ENCODE data around the gene TUBGCP3.

TUBGCP3 gene

DNA sequence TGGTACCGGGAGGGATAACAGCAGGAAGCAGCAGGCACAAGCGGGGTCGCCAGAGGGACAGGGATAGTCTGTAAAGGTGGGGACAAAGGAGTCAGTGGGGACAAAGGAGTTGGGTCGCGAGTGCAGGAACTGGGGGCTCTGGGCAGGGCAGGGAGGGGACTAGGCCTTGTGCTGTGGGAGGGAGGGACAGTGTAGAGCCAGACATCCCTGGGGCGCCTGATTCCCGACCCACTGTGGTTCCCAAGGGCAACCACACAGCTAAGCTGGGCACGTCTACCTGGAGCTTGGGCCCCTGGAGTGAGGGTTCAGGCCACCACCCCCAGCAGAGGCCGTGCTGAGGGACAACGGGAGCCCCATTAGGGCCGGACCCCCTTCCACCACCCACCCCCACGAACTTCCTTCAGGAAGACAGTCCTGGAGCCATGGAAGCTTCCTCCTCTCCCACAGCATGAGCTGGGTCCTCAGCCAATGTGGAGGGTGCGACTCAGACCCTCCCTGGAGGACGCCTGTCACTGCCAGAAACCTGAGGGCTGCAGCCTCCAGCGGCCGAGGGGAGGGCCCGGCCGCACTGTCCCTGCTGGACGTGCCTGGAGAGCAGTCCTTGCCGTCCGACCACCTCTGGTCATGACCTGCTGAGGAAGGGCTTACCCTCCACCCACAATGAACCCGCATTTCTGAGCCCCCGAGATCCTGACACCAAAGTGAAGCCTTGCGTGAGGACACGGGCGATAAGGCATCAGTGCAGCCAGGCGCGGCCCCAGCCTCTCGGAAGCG lies 133.9 kb downstream of the TUBGCP3 start:
- DNase-seq (ENCODE audit: low spot score), result no peak

DNA sequence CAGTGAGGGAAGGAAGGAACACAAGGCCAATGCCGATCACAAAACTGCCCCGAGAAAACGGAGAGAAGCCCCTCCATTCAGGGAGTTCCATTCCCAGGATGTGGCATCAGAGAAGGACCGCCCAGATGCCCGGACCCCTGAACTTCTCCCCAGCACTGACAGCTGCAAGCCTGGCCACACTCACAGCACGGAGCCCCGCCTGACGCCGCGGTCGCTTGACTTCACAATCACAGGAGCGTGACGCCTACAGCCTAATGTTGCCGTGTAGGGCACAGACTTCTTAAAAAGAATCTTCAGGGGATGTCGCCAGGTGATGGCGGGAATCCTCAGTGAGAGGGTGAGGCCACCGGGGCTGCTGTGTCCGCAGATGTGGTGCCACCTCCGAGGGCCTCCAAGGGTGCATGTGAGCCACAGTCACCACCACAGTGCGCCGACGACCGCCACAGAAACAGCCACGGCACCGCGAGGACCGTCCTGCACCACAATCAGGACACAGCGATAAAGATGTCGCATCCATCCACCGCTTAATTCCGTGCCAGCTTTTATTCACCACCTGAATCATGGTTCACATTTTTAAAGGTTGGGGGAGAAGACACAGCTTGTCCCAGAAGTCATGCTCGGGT lies 134.6 kb downstream of the TUBGCP3 start:
- DNase-seq (ENCODE audit: low spot score), result no peak

DNA sequence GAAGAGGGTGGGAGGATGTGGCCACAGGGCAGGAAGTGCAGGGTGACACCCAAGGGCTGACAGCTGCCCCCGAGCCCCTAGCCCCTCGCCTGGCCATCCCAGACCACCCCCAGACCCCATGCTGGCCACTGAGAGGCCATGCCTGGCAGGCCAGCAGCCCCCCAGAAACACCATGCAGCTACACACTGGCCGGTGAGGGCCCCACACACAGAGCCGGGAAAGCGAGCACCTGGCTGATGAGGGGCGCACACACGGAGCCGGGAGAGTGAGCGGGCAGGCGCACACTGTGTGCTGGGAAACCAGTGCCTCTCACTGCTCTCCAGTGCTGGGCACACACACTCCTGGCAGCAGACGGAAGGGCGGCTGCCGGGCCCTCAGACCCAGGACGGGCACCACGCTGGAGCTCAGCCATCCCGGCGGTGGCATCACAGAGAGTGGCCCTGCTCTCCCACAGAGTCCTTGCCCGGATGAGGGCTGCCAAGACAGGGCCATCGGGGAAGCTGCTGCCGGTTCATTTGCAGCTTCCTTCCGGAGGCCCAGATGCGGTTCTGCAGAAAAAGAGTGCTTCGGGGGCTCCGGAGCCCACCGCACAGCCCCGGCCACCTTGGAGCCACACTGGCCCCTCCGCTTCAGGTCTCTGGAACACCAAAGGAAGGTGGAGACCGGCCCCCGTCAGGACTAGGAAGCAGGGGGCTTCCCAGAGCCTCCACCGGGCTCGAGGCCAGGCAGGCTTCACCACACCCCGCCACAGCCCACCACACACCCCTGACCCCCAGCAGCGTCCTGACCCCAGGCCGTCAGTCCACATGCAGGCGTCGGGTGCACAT lies 135.4 kb downstream of the TUBGCP3 start:
- no peak for DNase-seq (ENCODE audit: low spot score)

DNA sequence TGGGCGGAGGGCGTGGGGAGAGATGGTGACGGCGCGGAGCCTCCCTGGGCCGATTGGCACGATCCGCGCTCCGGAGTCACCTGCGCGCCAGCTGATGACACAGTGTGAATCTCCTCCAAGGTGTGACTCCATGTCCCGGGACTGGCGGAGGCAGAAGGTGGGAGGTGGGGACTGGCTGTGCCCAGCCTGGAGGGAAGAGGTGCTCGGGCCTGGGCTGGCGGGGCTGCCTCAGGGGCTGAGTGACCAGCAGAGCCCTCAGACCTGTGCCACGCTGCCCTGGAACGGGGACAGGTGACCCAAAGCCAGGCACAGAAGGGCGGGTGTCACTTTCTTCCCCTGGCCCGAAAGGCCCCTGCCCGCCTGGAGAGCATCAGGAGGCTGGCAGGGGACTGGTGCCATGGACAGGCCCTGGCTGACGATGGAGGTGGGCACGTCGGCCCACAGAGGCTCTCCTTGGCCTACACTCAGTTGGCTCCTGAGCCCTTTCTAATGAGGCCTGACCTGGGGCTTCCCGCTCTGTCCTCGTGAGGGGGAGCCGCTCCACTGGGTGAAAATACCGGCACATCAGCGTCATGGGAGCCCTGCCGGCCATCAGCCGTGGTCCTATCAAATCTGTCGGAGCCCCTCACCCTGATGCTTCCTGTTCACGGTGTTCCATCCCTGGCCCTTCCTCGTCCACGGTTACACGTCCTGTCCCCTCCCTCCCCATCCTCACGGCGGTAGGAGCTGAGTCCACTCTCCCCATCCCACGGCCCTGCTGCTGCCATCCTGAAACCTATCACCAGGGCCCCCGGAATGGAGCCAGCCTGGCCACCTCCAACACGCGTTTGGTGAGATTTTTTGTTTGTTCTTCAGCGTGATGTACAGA lies 136.2 kb downstream of the TUBGCP3 start:
- no peak for DNase-seq (ENCODE audit: low spot score)

DNA sequence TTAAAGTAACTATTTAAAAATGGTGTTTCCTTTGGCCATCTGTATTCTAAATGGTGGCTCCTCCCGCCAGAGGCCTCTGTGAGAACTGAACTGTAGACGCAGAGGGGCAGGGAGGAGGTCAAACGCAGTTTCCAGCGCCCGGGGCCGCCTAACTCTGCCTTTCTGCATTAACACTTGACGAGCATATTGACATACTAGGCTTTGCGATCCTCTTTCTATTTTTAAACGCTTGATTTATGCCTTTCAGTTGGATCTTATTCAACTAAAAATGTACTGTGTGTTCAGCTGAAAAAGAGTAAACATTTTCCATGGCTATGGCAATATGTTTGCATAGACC lies 137.1 kb downstream of the TUBGCP3 start:
- no peak for DNase-seq (ENCODE audit: low spot score)

DNA sequence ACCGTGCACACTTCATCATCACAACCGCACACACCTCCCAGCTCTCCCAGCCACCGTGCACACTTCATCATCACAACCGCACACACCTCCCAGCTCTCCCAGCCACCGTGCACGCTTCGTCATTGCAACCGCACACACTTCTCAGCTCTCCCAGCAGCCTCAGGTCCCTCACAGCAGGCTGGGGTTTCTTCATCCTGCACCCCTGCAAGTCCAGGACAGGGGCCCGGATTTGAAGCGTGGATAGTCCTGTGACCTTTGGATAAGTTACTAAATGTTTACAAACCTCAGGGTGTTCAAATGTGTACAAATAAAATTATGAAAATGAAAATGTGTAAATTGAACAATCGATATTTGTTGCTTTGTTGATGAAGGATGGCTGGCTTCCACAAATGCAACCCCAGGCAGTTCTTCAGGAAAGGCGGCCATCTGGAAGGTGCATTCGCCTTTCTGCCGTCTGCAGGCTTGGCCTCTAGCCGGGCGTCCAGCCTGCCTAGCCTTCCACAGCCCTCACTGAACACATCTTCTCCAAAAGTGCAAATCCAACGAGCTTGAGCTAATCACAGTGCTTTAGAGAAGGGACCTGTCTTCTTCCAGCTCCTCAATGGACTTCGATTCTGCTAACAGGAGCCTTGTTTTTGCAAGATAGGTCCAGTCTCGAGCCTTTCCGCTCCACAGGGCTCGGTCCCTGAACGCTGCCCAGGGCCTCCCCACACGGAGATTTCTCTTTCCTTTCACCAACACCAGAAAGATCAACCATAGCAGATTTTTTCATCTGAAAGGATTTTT lies 137.6 kb downstream of the TUBGCP3 start:
- no peak for DNase-seq (ENCODE audit: low spot score)

DNA sequence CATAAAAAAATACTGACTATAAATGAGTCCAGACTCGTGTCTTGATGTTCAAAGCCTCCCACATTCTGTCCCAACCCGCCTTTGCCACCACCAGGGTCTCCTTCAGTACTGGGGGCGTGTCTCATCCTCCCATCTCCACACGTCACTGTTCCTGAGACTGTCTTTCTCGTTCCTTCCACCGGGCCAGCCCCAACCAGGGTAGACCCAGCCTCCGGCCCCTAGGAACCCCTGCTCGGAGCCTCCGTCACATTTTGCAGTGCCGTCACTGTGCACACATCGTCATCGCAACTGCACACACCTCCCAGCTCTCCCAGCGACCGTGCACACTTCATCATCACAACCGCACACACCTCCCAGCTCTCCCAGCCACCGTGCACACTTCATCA lies 138.4 kb downstream of the TUBGCP3 start:
- DNase-seq (ENCODE audit: low spot score), result no peak

DNA sequence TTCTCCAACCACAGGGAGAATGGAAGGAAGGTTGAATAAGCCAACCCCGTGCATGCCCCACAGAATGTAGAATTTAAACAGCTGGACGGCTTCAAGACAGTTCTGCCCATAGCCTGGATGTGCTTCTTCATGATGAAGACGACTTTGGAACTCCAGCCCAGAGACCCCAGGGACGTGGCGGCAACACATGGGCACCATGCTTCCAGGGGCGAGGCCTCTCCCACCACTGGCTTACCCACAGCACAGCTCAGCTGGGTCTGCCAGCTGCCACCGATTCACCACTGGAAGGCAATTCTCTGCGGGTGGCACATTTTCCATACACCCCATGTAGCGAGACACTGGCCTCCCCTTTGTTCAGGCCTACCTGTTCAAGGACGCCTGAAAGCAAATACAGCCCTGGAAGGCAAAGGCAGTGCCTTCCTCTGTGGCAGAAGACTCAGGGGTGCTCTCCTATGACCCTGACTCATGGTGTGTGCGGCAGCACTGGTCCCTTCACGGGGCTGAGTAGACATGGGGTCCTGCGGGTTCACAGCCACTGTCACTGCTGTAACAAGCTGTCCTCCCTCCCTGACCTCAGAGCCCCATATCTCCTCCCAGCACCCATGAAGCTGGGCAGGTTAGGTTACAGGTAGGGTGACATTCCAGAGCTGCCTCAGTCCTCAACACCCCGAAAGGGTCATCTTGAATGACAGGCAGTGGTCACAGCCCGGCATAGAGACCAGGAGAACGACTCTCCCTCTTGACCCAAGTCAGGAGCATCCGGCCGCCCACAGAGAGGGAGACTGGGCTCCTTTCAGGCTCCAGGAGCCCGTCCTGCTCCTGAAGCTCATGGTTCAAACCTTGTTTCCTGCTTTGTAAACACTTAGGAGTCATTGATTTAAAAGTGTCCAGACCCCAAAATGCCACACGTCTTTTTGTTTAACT lies 139.1 kb downstream of the TUBGCP3 start:
- no peak for DNase-seq (ENCODE audit: low spot score)

DNA sequence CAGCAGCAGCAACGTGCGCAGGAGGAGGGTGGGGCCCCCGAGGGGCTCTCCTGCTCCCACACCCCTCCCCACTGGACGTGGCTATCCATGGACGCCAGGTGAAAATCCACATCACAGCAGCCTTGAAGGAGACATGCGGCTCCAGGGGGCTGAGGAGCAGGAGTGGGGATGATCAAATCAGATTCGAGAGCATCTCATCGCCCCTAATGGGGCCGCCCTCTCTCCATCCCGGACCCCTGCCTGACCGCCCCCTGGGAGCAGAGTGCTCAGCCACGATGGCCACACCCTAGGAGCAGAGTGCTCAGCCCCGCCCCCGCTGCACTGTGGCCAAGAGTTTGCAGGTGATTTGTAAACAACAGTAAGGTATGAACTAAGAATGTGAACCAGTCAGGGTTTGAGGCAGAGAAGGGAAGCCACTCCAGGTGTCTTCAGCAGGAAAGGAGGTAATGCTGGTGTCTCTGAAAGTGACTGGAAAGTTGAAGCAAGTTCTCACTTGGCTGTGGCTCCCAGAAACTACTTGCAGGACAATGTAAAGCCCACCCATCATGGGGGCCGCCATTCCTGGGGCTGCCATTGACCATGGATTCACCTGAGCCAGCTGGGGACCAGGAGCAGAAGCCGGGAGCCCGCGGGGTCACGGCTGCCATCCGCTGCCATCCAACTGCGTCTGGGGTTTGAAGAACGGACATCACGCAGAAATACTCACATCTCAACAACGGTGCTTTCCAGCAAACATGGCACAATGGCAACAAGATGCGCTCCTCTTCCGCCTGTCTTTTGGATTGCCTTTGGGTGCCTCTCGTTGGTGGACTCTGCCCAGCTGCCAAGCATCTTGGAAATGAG lies 140.0 kb downstream of the TUBGCP3 start:
- no peak for DNase-seq (ENCODE audit: low spot score)

DNA sequence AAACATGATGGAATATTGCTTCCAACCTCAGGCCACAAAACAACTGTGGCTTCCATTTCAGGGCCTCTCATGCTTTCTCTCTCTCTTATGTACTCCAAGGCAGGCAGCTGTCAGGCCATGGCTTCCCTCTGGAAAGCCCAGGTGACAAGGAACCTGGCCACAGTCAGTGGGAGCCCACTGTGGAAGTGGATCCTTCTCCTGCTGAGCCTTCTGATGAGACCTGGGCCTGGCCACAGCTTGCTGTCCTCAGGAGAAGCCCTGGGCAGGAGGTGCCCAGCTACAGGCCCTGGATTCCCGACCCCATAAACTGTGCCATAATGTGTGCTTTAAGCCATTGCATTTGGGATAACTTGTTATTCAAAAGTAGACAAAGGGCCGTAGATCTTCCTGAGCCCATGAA lies 140.6 kb downstream of the TUBGCP3 start:
- no peak for DNase-seq (ENCODE audit: low spot score)

DNA sequence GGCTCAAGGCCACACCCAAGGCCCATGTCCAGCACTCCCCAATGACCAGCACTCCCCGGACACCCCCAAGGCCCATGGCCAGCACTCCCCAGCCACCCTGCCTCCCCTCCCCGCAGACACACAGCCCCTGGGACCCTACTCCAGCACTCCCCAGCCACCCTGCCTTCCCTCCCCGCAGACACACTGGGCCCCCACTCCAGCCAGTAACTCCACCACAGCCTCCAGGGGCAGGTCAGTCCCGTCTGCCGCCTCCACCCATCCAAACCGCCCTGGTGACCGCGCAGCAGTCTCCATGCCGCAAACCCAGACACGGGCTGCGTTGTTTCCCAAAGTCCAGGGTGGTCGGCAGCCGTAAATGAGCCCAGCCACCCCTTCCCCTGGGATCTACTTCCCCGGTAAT lies 141.1 kb downstream of the TUBGCP3 start:
- DNase-seq (ENCODE audit: low spot score), result no peak

DNA sequence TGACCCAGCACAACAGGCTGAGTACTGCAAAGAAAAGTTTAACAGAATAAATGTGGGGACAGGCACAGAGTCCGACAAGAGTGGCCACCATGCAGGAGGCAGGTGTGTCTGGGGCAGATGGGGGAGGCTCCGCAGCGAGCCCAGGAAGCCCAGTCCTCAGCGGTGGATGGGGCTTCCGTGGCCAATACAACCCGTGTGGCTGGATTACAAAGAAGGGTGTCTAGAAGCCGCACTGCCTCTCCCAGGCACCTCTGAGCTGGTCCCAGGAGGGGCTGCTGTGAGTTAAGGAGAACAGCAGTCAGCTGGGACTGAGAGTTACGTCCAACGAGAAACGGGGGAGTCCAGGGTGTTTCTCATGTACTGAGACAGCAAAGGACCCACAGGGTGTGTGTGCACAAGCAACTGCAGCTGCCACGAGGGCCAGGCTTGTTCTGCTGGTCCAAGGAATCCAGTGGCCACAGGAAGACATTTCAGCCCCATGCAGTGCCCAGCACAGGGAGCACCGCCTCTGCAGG lies 141.5 kb downstream of the TUBGCP3 start:
- no peak for DNase-seq (ENCODE audit: low spot score)

DNA sequence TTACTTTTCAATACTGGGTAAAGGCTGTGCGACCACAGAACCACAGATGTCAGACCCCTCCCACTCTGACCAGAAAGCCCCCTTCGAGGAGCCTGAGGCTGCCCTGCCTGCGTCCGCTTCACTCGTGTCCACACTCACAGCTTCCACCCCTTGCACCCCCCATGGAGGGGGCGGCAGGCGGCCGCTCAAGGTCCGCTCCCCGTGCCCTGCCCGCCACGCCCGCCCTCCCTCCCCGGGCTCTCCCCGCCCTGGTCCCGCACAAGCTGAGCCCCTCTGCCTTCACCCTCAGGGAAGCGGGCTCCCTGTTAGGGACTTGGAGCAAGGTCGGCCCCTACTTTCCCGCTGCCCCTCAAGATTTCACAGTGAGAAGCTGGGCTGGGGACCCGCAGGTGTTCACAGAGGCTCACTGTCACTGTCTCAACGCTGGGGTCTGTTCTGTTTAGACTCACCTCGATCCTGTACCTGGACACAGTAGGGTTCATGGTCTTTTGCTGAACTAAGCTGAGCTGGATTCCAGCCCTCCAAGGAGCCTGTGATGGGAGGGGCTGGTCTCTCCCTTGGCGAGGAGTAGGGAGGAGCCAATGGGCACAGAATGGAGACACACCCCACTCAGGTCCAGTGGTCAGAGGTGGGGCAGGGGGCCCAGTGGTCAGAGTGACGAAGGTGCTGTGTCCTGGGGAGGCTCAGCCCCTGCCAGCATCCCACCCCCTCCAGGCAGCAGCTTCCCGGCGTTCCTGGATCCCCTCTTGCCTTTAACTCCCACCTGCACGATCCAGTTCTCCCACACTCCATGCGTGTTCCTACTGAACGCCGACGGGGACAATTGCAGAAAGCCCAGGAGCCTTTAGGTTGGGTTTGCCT lies 142.3 kb downstream of the TUBGCP3 start:
- no peak for DNase-seq (ENCODE audit: low spot score)

DNA sequence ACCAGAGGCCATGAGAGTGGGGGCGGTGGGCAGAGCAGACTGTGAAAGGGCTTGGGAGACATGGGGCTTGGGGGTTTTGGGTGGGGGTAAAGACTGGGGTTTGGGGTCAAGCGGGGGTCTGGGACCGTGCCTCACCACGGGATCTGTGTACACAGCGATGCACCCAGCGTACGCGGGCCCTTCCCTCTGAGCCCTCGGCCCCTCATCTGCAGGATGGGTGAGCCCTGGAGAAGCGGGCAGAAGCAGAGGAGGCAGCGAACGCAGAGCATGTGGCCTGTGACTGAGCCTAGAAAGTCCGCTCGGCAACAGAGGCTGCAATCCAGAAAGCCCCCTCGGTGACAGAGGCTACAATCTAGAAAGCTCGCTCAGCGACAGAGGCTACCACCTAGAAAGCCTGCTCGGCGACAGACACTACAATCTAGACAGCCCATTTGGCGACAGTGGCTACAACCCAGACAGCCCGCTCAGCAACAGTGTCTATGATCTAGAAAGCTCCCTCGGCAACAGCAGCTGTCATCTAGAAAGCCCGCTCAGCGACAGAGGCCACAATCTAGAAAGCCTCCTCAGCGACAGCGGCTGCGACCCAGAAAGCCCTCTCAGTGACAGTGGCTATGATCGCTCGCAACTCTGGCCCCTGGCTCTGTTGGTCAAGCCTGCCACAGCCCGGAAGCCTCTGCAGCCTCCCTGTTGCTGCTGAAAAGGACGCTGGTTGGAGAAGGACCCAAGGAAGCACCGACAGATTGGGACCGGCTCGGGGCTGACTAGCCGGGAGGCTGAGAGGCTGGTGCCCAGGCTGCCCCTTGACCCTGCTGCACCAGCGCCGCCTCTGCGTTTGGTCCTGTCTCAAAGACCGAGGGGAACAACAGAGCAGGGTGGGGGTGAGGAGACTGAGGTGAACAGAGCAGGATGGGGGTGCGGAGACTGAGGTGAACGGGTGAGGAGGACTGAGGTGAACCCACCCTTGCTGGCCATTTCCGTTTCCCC lies 143.2 kb downstream of the TUBGCP3 start:
- no peak for DNase-seq (ENCODE audit: low spot score)

DNA sequence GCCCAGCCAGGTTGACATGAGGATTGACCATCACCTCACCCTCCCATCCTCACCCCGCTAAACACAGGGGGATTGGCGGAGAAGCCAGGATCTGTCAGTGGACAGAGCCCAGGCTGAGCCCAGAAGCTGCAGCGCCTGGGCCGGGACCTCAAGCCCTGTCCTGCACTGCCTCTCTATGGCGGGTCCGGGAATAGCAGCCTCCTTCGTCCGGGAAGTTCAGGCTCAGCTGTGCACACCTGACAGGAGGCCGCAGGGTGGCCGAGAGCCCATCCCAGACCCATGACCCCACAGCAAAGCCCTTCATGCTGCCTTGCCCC lies 144.0 kb downstream of the TUBGCP3 start:
- DNase-seq (ENCODE audit: low spot score), result peak; percentile 27

DNA sequence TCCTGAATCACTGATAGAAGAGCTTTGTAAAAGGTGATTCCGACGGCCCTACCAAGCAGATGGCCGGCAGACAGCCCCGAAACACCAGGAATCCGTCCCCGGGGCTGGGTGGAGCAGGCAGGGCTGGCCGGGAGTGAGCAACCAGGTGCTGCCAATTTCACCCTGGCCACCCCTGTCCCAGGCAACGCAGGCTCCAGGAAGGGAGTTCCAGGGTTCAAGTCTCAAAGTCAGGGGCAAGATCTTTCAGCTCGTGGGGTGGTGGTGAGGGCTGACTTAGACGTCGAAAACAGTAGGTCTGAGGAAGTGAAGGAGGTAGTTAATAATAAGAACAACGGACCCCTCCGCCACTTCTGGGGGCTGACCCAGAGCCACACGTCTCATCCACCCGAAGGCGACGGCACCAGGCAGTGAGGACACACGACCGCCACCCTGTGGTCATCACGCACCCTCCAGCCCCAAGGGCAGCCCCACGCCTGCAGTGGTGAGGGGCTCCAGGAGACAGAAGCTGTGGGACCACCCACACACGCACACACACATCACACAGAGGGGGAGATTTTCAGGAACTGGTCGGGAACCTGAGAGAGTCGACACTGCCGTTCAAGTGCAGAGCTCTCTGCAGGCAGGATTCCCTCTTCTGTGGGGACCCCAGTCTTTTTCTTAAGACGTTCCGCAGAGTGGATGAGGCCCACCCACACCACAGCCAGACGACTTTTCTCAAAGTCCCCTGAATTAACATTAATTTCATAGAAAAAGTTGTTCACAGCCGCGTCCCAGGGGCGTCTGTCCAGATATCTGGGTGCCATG lies 144.6 kb downstream of the TUBGCP3 start:
- DNase-seq (ENCODE audit: low spot score), result no peak
